Transverse colon (tissue), 3 donors: ENCODE data around the gene AIP.
"Not testable (repeated sequence)": the region's sequence is repeated elsewhere in the genome, so short reads cannot be mapped to it uniquely, and the experiment has no call there.

Experiments used
- CTCF ChIP-seq, 5 experiments: fragments of 200-600 bp in 3 of 5; fragments of 450-650 bp in 2 of 5; sonication (generic) in 3 of 5; IDR thresholded peaks; 1 replicate in 2 of 5; 2 replicates in 3 of 5; pipeline ENCODE4 v1.5.1; 2016 to 2017; ENCODE audit warnings: antibody characterized with exemption in 5 of 5, inconsistent platforms in 3 of 5, mild to moderate bottlenecking in 2 of 5, moderate library complexity in 1 of 5
- POLR2A ChIP-seq: fragments of 450-650 bp; IDR thresholded peaks from one replicate; pipeline ENCODE4 v1.6.1; 2016; ENCODE audit warnings: antibody characterized with exemption, mild to moderate bottlenecking, moderate library complexity

- not testable (repeated sequence) for TF ChIP-seq CTCF (IDR thresholded peaks at IDR 0.05); POLR2A
Measured at GRCh38 chr11:67511558-67511957, 28.7 kb downstream of the AIP start.
